CD4-positive, alpha-beta T cell treated with Interferon alpha-2 for 1 hour (primary cell): ENCODE results near the gene OTOS.

Source experiments
- DNase-seq, 2 donors: peaks; one replicate each; pipeline ENCODE4 v3.0.0-alpha.2; 2020 to 2022

OTOS gene

DNA sequence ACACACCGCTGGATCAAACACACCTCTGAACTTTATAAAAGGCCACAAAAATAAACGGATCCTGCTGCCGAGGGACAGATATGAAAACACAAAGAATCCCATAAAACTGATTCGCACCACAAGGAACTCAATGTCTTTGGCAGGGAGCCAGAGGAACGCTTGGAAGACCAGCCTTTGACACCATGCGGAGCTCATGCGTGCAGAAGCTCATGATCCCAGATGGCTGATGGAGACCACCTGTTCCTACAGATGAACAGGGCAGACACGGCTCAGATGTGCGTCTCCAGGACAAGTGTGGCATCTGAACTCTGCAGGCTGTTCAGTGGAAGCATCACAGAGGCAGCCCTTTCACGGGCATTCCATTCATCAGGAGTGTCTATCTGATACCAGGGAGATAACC lies 29.2 kb downstream of the OTOS start:
- DNase-seq = no peak

- no peak for DNase-seq
Measured at GRCh38 chr2:240109386-240109785, 31.1 kb downstream of the OTOS start.

- no peak for DNase-seq
Measured at GRCh38 chr2:240107477-240107796, 33.0 kb downstream of the OTOS start.

- DNase-seq = no peak
Measured at GRCh38 chr2:240106765-240107476, 33.5 kb downstream of the OTOS start.

DNA sequence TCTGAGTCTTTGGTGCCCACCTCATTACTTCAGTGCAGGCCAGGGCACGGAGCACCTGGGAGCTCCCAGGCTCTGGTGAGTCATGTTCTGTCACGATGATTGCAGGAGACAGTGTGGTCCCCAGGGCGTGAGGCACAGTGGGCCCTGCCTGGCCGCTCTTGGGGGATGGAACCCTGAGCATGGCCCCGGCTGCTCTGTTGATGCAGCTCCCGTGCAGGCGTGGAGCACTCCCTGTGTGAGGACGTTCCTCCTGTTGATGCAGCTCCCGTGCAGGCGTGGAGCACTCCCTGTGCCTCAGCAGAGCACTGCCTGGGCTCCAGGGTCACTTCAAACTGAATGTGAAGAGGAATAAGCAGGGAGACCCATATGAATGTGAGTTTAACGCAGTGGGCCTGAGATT lies 34.5 kb downstream of the OTOS start:
- DNase-seq = no peak

DNA sequence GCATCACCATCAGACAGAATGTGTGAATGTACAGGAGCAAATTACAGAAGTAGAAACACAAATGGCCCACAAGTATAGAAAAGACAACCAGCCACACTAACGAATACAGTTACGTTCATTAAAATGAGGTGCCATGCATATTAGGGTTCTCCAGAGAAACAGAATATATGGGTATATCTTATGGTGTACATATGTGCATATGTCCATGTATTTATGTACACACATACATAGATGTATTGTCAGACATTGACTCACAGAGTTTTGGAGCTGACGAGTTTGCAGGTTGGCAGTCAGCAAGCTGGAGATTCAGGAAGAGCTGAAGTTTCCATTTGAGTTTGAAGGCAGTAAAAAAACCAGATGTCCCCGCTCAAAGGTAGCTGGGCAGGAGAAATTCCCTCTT lies 37.3 kb downstream of the OTOS start:
- no peak for DNase-seq

DNA sequence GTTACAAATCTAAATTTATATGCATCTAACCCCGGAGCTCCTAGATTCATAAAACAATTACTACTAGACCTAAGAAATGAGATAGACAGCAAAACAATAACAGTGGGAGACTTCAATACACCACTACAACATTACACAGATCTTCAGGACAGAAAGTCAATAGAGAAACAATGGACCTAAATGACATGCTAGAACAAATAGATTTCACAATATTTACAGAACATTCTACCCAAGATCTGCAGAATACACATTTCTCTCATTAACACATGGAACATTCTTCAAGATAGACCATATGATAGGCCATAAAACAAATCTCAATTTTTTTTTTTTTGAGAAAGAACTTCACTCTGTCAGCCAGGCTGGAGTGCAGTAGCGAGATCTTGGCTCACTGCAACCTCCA lies 42.1 kb downstream of the OTOS start:
- DNase-seq = no peak

- no peak for DNase-seq
Measured at GRCh38 chr2:240095556-240096523, 44.6 kb downstream of the OTOS start.

DNA sequence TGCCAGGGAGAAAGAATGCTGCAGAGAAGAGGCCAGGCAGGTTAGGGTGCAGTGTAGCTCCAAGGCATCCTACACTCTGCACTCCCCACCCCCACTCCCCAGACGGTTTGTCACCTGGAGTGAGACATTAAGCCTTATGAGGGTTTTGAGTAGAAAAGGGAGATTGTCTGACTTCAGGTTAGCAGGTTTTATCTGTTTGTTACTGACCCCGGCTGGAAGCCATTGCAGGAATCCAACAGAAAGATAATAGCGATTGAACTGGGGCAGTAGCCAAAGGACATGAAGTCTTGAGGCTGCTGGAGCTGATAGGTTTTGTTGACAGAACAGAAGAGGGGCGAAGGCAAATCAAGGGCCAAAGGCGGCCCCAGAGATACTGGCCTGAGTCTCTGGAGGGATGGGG lies 51.2 kb downstream of the OTOS start:
- no peak for DNase-seq
